Inflammatory macrophage treated with lipopolysaccharide for 1 hour (primary cell): ENCODE measurements around the gene FAM186B.

Experiments used
- DNase-seq, 2 donors: peaks; one replicate each; pipeline ENCODE4 v3.0.0-alpha.2; 2020 to 2022

FAM186B gene

GRCh38 chr12:49609059-49609874 is 3.8 kb upstream of the FAM186B start:
- DNase-seq, result no peak

DNA sequence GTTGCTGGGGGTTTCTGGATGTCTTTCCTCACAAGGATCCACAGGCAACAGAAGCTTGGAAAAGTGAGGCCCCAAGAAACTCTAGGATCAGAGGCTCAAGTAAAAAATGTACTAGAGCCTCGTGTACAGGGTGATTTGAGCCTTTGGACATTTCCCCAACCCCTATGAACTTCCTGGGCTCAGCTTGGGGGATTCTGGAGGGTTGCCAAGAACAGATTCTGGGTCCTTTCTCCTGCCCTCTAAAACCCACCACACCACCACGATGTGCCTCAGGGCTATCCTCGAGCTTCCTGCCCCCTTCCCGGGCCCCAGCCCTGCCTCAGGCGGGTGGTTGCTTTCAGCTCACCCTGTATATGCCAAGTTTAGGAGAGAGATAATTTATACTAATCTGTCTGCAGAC is 583 bp downstream of the FAM186B start:
- no peak for DNase-seq

- no peak for DNase-seq
These were observed 1.7 kb downstream of the FAM186B start for GRCh38 chr12:49603721-49604120.

GRCh38 chr12:49599961-49600360 is 5.5 kb downstream of the FAM186B start:
- DNase-seq, result no peak

- DNase-seq, result no peak
These were observed 6.9 kb downstream of the FAM186B start for GRCh38 chr12:49598527-49598926.

GRCh38 chr12:49588721-49589516 is 16.5 kb downstream of the FAM186B start:
- peak; percentile 37 to 76 for DNase-seq

DNA sequence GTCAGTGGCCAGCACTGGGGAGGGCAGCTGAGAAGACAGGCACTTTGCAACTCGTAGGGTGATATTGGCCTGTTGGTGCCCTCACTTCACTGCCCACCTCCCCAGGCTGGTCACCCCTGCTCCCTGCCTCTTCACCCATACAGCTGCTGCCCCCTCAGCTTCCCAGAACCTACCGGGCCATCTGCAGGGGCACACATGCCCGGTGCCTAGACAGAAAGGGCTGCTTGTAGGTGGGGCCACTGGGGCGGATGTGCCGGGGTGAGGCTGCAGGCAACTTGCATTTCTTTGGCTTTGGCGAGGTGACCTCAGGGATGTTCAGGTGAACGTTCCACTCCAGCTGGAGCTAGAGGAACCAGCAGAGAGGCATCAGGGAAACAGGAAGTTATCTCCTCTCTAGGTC is 17.2 kb downstream of the FAM186B start:
- no peak for DNase-seq

DNA sequence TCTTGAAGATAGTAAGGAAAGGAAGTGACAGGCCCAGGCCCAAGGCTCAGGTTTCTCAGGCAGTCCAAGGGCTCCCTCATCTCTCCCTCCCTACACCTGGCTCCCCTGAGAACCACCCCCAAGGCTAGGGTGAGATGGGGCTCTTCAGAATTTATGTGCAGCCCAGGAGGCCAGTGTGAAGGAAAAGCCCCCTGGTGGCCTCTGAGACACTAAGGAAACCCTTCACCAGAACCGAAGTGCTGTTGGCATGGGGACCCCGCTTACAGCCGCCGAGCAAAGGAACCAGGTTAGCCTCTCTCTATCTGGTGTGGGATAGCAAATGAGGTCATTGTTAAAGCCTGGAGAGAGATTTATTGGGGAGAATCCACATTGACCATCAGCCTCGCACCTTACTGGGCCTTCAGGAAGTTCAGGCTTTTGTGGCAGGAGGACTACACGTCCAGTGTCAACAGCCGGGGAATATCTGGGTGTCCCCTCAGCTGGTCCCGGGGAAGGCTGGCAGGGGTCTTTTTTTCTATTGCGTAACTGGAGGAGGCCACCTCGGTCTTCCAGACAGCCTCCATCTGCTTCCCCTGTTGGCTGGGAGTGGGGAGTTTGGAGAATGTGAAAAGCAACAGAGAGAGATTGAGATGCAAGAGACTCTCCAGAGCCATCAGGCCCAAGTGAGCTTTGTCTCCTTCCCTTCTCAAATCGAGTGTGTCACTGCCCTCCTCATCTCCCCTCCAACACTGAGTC is 18.1 kb downstream of the FAM186B start:
- no peak for DNase-seq

- DNase-seq, result peak; percentile 31 to 59
These were observed 19.7 kb downstream of the FAM186B start for GRCh38 chr12:49585477-49586459.

DNA sequence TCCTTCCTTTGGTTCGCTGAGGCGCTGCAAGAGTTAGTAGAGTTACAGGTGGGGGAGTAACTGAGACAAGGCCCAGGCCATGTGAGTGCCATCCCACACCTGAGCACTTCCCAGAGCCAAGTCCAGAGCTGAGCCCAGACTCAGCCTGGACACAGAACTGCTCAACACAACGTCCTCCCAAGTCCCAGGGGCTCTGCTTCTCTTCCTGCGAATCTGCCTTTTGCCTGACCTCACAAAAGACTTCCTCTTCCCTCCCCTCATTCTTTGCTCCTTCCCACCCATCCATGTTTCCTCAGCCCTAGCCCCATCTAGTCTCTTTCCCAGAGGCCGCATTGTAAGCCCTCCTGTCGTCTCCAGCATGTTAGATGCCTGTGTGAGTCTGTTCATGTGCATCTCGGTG is 20.8 kb downstream of the FAM186B start:
- DNase-seq, result no peak

DNA sequence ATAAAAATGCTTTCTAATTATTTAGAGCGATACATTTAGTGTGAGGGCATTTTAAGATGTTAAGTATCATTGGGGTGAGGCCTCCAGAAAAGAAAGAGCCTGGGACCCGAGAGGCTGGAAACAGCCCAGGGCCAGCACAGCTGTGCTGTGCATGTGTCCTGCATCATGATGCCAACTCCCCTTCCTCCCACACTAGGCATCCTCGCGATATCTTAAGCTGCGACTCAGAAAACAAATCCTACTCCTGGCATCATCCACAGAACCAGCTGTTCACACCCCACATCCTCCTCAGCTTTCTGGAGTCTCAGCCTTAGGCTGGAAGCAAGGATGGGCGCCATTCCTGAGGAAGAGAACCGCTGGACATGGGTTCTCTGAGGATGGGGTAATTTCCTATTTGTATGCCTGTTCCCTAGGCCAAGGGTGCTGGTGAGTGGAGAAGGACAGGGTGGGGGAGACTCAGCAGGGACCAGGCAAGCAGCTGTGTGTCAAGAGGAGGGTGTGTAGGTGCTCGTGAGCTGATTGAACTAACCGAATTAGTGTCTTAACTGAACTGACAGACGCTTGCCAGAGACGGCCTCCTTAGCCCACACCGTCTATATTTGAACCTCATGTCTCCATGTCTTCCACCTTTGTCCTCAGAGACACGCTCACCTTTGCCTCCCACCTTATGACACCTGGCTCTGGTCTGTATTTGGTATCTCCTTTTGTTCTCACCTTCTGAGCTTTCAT is 21.9 kb downstream of the FAM186B start:
- no peak for DNase-seq

DNA sequence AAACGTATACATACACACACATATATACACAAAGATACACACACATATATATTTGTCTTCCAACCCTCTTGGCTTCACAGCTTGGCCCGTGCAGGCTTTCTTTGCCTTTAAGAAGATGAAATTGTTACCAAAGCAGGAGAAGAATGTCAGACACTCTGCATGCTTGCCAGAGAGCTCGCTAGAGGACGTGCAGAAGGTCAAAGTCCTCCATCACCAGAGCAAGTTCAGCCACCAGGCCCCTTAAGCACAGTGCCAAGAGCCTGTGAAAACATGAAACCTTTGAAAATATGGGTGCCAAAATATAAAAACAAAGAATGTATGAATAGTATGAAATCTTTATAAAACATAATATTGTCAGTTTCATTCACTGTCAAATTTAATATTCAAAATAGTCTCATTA is 22.6 kb downstream of the FAM186B start:
- DNase-seq, result no peak

DNA sequence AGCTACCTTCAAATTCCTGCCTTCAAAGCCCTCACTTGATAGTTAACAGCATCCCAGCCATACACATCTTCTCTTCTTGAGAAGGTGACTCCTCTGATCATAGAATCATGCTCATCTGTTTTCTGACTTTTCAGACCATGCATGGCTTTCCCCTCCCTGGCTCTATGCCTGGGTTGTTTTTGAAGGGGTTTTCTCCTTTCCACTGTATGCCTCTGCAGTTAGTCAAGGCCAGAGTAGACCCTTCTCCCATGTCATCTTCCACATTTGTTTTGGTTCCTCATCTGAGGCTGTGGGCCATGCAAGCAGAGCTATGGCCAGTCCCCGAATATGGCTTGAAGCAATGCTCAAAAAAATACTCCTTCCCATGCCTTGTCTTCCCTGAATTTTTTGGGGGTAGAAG is 23.2 kb downstream of the FAM186B start:
- DNase-seq, result no peak

DNA sequence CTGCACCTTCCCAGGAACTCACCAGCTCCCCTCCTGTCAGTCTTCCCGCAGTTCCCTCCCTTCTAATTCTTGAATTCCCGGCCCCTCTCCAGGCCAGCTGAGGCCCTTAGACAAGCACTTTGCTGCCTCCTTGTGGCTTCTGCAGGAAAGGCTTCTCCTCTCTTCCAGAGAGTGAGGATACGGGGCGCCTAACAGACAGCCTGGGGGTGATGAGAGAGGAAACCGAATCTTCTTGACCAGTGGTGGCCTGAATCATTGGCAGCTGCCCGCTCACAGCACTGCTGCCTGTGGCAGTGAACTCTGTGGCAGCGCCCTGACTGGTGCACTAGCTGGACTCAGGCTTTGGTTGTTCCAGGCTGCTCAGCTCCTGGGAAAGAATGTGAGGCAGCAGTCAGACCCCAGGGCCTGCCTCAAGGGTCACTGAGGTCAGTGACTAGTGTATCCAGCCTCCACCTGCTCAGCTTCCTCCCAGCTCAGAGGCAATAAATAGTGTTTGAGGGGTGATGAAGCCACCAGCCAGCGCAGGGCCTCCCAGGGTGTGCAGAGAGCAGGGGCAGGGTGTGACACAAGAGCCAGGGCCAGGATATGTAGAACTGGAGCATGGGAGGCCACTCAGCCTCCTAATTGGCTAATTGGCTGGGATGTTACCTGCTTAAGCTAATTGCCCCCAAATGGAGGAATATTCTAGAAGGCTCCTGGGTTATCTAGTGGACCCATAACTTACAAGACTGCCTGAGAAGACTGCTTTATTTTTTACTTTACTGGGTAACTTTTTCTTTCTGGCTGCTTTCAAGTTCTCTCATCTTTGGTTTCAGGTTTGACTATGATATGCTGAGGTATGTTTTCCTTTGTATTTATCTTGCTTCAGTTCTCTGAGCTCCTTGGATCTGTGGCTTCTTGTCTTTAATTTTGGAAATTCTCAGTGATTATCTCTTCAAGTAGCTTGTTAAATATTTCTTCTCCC is 24.6 kb downstream of the FAM186B start:
- peak; percentile 47 to 77 for DNase-seq

DNA sequence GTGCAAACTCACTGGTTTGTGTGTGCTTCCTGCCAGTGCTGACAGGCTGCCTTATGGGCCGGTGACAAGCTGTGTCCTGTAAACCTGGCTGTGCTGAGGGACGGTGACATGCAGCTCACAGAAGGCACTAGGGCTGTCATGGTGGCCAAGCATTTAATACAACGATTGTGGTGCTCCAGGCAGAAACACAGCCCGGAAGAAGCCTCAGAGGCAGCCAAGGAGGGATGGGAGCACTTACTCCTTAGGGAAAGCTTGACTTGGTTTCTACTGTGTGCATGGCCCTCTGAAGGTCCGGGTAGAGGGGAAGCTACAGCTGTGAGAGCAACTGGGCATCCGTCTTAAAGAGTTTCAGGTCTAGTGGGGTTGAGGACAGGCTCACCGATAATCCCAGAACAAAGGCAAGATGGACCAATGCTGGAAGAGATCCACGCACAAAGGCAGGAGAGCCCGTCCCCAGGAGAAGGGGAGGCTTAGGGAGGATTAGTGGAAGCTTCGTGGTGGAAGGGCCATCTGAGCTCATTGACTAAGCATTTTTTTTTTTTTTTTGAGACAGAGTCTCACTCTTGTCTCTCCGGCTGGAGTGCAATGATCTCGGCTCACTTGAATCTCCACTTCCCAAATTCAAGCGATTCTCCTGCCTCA is 26.8 kb downstream of the FAM186B start:
- no peak for DNase-seq

GRCh38 chr12:49577589-49578315 is 27.7 kb downstream of the FAM186B start:
- DNase-seq, result no peak

DNA sequence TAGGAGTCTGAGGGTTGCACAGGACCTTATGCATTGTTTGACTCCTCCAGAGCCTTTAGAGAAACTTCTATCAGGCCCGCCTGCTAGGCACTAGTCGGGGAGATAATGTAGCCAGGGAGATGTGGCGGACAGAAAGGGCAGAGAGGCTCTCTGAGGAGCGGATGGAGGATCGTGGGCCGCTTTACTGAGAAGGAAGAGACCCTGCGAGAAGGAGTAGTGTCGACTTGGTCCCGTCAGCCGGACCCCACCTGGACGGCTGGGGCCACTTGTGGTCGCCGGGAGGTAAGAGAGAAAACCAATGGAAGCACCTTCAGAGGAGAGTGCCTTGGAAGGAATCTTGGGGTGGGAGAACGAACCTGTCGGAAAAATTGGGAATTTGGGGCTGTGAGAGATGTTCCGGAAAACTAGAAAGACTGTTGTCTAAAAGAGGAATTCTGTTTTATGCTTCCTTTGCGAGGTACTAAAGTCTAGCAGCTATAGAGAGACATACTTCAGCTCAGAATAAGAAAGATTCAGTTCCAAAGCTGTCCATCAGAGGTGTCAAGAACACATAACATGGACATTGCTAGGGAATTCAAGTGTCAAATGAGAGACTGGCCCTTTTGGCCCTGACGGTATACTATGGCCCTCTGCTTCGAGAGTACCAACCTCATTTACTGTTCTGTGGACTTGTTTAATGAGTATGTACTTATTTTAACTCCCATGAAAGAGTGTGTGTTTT is 36.8 kb downstream of the FAM186B start:
- peak; percentile 23 to 25 for DNase-seq
